Left forelimb (tissue), 1 donor: ENCODE data around the gene ARHGEF7.

Experiments
- DNase-seq: peaks from one replicate; pipeline ENCODE4 v3.0.0-alpha.2; 2018; ENCODE audit warnings: low spot score

The ARHGEF7 gene

GRCh38 chr13:111111376-111111937, 3.7 kb upstream of the ARHGEF7 start:
- DNase-seq: no peak

GRCh38 chr13:111112196-111112595, 2.9 kb upstream of the ARHGEF7 start:
- no peak for DNase-seq

DNA sequence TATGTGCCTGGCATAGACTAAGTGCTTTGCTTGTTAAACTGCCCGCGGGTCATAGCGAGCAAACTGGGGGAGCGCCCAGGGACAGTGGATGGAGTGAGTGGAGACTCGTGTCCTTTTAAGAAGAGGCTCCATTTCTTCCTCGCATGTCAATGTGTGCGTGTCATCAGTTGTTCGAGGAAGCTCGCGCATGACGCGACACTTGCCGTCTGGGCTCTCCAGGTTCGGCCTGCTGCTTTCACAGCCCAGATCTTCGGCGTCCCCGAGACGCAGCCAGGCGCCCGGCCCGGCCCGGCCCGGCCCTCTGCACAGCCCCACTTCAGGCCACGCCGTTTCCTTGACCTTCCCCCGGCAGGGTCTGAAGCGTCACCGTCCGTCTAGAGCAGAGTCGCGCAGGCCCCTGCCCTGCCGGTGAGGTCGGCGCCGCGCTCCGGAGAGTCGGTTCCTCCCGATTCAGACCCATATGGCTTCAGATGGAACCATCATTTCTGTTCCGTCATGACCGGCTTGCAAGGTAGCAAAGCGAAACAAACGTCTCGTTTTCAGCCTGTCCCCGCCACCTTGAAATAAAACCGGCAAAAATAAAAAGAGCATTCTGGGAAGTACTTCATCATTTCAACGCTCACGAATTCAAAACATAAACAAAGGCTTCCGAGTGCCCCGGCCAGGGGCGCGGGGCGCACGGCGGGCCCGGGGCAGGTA, 599 bp upstream of the ARHGEF7 start:
- DNase-seq: no peak

- no peak for DNase-seq
Observed at GRCh38 chr13:111115965-111116521, 933 bp downstream of the ARHGEF7 start.

DNA sequence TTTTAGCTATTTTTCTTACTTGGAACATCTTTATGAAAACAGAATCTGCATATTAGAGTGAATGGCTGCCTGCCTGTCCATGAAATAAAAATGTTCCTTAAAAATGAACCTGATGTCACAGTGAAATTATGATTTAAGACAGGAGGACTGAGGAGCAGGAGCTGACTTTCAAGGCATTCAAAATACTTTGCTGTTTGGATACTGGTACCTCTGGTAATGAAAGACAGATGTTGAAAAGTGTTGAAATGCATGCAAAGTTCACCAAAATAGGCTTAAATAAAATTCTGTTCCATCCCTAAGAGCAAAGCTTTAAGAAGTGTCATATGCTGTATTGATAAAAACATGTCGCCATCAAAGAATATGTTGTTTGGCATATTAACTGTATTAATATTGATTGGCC, 1.7 kb downstream of the ARHGEF7 start:
- no peak for DNase-seq

- no peak for DNase-seq
Observed at GRCh38 chr13:111117289-111117688, 2.2 kb downstream of the ARHGEF7 start.

DNA sequence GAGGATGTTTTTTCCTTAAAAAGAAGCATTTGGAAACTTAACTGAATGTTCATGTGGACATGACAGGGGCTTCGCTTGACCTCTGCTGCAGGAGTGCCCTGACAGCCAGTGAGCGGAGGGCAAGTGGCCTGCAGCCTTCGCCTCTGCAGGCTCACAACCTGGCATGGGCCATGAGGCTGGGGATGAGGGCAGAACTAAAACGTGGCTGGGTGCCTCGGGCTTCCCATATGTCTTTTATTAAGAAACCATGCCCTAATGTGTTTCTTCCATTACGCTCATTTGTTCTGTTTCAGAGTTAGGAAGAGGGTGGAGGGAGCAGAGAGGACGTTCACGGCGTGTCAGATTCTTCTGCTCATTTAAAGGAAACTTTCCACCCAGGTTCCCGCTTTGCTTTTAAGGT, 2.9 kb downstream of the ARHGEF7 start:
- DNase-seq: no peak

DNA sequence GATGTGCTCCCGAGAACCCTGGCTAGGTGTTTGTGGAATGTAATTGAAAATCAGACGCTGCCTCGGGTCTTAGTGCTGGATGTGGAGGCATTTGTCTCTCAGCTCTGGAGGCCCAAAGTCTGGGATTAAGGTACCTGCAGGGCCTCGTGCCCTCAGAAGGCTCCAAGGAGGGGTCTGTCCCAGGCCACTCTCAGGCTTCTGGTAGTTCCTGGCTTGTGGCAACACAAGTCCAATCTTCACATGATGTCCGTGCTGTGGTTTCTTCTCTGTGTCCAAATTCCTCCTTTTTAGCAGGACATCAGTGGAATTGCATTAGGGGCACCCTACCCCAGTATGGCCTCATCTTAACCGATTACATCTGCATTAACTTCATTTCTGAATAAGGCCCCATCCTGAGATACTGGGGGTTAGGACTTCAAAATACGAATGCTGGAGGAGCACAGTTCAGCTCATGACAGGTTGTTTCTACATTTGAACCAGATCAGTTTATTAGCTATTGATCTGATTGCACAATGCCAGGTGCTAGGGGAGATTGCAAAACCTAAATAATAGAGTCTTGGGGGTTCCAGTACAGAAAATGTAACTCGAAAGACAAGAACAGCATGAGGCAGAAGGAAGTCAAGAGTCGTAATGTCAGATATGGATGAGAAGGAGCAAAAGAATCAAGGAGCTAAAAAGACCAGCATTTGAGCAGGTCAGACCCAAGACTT, 3.9 kb downstream of the ARHGEF7 start:
- DNase-seq: no peak

DNA sequence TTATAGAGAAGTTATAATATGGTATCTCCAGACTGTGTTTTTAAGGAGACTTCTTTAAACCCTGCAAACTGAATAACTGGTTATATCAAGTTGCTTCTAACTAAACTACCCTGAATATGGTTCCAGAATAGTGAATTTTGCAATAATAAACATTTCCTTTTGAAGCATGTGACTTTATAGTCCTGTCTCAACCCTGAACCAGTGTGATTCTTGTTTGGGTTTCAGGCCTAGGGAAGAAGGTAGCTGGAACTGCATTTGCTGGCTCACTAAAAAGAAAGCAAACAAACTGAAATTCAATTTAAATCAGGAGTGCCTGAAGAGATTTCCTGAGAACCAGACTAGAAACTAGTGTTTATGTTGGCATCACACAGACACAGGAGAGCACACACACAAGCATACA, 4.9 kb downstream of the ARHGEF7 start:
- no peak for DNase-seq

- no peak for DNase-seq
Observed at GRCh38 chr13:111120422-111120821, 5.3 kb downstream of the ARHGEF7 start.

- DNase-seq: no peak
Observed at GRCh38 chr13:111120913-111121312, 5.8 kb downstream of the ARHGEF7 start.

GRCh38 chr13:111121506-111121905, 6.4 kb downstream of the ARHGEF7 start:
- DNase-seq: no peak

DNA sequence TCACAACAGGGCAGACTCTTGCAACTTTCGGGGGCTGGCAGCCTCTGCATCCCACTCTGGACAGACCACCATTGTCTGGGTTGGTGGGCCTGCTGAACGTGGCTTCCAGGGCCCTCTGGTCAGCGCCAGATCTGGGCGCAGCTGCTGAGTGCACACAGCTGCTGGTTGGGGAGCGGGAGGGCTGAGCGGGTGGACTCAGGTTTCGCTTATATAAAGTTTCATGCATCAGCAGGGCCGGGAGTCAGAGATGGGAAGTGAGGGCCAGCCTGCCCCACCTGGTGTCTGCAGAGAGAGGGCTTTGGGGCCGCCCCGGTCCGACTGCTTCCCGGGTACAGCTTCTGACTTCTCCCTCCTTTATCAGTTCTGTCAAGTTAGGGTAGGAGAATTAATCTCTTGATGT, 6.9 kb downstream of the ARHGEF7 start:
- peak; percentile 80 for DNase-seq

- no peak for DNase-seq
Observed at GRCh38 chr13:111122631-111123030, 7.5 kb downstream of the ARHGEF7 start.

GRCh38 chr13:111123221-111123620, 8.1 kb downstream of the ARHGEF7 start:
- no peak for DNase-seq

GRCh38 chr13:111123649-111124048, 8.5 kb downstream of the ARHGEF7 start:
- no peak for DNase-seq

- DNase-seq: no peak
Observed at GRCh38 chr13:111126509-111126908, 11.4 kb downstream of the ARHGEF7 start.

DNA sequence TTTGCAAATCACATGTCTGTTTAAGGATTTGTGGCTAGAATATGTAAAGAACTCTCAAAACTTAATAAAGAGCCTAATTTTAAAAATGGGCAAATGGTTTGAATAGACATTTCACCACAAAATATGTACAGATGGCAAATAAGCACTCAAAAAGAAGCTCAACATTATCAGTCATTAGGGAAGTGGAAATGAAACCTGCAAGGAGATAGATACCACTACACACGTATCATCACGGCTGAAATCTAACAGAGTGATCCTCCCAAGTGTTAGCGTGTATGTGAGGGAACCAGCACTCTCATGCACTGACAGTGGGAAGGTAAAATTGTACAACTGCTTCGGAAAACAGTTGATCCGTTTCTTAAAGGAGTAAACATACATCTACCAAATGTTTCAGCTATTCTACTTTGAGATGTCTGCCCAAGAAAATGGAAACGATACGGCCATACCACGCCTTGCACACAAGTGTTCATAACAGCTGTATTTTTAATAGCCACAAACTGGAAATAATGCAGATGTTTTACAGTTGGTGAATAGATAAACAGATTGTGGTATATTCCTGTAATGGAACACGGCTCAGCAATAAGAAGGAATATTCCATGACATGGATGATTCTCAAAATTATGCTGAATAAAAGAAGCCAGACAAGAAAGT, 14.5 kb downstream of the ARHGEF7 start:
- DNase-seq: no peak

DNA sequence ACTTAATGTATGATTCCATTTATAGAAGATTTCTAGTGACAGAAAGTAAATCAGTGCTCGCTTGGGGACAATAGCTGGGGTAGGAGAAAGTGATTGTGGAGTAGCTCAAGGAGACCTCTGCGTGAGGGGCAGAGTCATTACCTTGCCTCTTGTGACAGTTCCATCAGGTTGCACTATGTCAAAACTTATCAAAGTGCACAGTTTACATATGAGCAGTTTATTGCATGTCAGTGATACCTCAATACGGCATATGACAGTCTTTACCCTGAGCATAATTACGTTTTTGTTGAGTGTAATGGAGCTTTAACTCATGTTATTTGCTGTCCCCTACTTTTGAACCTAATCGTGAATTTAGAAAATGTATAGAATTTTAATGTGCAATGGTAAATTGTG, 15.0 kb downstream of the ARHGEF7 start:
- DNase-seq: no peak

DNA sequence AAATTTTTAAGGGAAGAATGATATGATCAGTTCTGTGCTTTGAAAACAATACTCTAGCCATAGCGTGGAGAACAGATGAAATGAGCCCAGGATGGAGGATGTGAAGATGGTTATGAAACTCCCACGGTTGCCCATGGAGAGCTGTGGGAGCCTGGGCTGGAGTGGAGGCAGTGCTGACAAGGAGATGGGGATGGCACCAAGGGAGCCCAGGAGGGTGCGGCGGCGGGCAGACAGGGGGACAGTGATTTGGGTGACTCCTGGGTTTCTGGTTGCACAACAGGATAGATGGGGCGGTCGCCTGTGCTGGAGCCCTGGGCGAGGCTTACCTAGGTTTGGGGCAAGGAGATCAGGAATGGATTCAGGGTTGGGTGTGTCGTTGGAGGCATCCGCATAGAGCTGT, 15.9 kb downstream of the ARHGEF7 start:
- DNase-seq: no peak

- no peak for DNase-seq
Observed at GRCh38 chr13:111131611-111132010, 16.5 kb downstream of the ARHGEF7 start.

- no peak for DNase-seq
Observed at GRCh38 chr13:111132948-111133347, 17.8 kb downstream of the ARHGEF7 start.

DNA sequence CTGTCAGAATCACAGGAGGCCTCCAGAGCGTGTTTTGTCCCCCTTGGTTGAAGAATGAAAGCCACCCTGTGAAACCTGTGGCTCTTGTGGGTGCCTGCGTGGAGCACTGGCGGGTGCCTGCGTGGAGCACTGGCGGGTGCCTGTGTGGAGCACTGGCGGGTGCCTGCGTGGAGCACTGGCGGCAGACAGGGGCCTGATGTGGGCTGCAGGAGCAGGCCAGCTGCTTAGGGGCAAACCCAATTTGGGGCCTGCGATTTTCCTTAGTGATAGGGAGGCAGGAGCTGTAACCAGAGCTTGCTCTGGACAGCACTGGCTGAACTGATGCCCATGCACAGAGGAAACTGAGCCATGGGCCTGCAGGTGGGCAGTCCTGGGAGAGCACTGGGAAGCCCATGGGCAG, 24.3 kb downstream of the ARHGEF7 start:
- no peak for DNase-seq
